H1 (cell line): ENCODE measurements around the gene PAQR4. TPM values are rescaled to one million over a fixed set of nuclear protein-coding genes. Genes with fewer than 3 reads are reported as not detected.

Source experiments
- CTCF ChIA-PET: fragments of 300-600 bp; sonication (Branson Sonifier 250); formaldehyde crosslinking; loops from one replicate; lab custom pipeline; 2021; ENCODE audit not compliant: partially characterized antibody; lab: Charles Lee
- POLR2A ChIA-PET: fragments of 300-600 bp; sonication (Branson Sonifier 250); formaldehyde crosslinking; loops from one replicate; lab custom pipeline; 2021; ENCODE audit warnings: inconsistent platforms; ENCODE audit not compliant: partially characterized antibody; lab: Charles Lee
- DNase-seq, 2 experiments: peaks; one replicate each; pipeline versions ENCODE4 v3.0.0 to v3.0.0-alpha.2; 2010 to 2022; ENCODE audit warnings: low spot score in 2 of 2, low read depth in 1 of 2, mixed read lengths in 1 of 2
- FAIRE-seq: peaks from 2 replicates; lab custom pipeline; 2011; peaks lifted over from hg19 to GRCh38; lab: Jason Lieb, UNC
- H2AFZ ChIP-seq: 2 replicates; pipeline ENCODE4 v1.8.1; 2012; ENCODE audit warnings: low read length, inconsistent platforms
- H2AK5ac ChIP-seq: 2 replicates; pipeline ENCODE4 v1.6.1; 2013; ENCODE audit warnings: low read depth, low read length
- H2BK120ac ChIP-seq: replicated peaks from 2 replicates; pipeline ENCODE3; 2013; ENCODE audit warnings: low read depth, low read length, inconsistent platforms
- H2BK12ac ChIP-seq: 2 replicates; pipeline ENCODE4 v1.6.1; 2013; ENCODE audit warnings: low read depth, low read length
- H2BK15ac ChIP-seq: 2 replicates; pipeline ENCODE4 v1.6.1; 2013; ENCODE audit warnings: low read length
- H2BK20ac ChIP-seq: 2 replicates; pipeline ENCODE4 v1.6.1; 2013; ENCODE audit warnings: low read length
- H2BK5ac ChIP-seq: 2 replicates; pipeline ENCODE4 v1.6.1; 2013; ENCODE audit warnings: low read depth, low read length
- H3K14ac ChIP-seq: 2 replicates; pipeline ENCODE4 v1.6.1; 2013; ENCODE audit warnings: inconsistent platforms; ENCODE audit not compliant: insufficient read length
- H3K18ac ChIP-seq: 2 replicates; pipeline ENCODE4 v1.6.1; 2013; ENCODE audit warnings: low read length; ENCODE audit errors: extremely low read depth
- H3K23ac ChIP-seq: 2 replicates; pipeline ENCODE4 v1.6.1; 2013; ENCODE audit warnings: inconsistent platforms; ENCODE audit not compliant: insufficient read length
- H3K23me2 ChIP-seq: 2 replicates; pipeline ENCODE4 v1.6.1; 2013; ENCODE audit warnings: low read depth, low read length
- H3K27ac ChIP-seq: 2 replicates; pipeline ENCODE4 v1.6.1; 2011; ENCODE audit warnings: low read depth, low read length, inconsistent platforms
- H3K27me3 ChIP-seq, 4 experiments: replicated peaks in 1 of 4; 1 replicate in 1 of 4; 2 replicates in 3 of 4; pipeline versions ENCODE4 v1.6.1 to v1.8.1; 2011 to 2013; ENCODE audit warnings: low read length in 3 of 4, mild to moderate bottlenecking in 3 of 4, inconsistent platforms in 2 of 4, mixed read lengths in 2 of 4, moderate library complexity in 1 of 4; ENCODE audit not compliant: control insufficient read depth in 3 of 4, insufficient read depth in 3 of 4; ENCODE audit errors: extremely low read depth in 1 of 4
- H3K36me3 ChIP-seq, 4 experiments: 2 replicates each; pipeline versions ENCODE4 v1.6.1 to v1.8.1; 2011 to 2013; ENCODE audit warnings: mild to moderate bottlenecking in 4 of 4, low read length in 3 of 4, moderate library complexity in 2 of 4, control low read depth in 1 of 4, inconsistent platforms in 1 of 4; ENCODE audit not compliant: insufficient read depth in 4 of 4, control insufficient read depth in 2 of 4
- H3K4ac ChIP-seq: replicated peaks from 2 replicates; pipeline ENCODE3; 2013; ENCODE audit warnings: low read length, low read depth, mixed read lengths, inconsistent platforms; ENCODE audit not compliant: insufficient read length
- H3K4me1 ChIP-seq, 4 experiments: replicated peaks in 1 of 4; 1 replicate in 1 of 4; 2 replicates in 3 of 4; pipeline versions ENCODE4 v1.6.1 to v1.8.1; 2011 to 2013; ENCODE audit warnings: low read length in 3 of 4, inconsistent platforms in 2 of 4, mixed read lengths in 1 of 4; ENCODE audit not compliant: insufficient read depth in 4 of 4, control insufficient read depth in 3 of 4
- H3K4me2 ChIP-seq, 2 experiments: 2 replicates each; pipeline versions ENCODE4 v1.6.1 to v1.8.1; 2011 to 2013; ENCODE audit warnings: low read depth in 2 of 2, low read length in 2 of 2, control low read depth in 1 of 2, inconsistent platforms in 1 of 2, mild to moderate bottlenecking in 1 of 2; ENCODE audit not compliant: insufficient read depth in 1 of 2
- H3K4me3 ChIP-seq, 4 experiments: fragments of 200-600, 300-600 bp in 1 of 4; sonication (generic), shearing (Covaris generic), sonication (Bioruptor Twin) in 1 of 4; 2 replicates each; pipeline versions ENCODE4 v1.5.1 to v1.8.1; 2011 to 2016; ENCODE audit warnings: low read length in 4 of 4, low read depth in 3 of 4, control low read depth in 2 of 4, inconsistent platforms in 2 of 4, mild to moderate bottlenecking in 2 of 4, mixed read lengths in 1 of 4, moderate library complexity in 1 of 4; ENCODE audit not compliant: insufficient read depth in 2 of 4; ENCODE audit errors: extremely low read depth in 1 of 4
- H3K56ac ChIP-seq: replicated peaks from 2 replicates; pipeline ENCODE3; 2013; ENCODE audit warnings: low read depth, mild to moderate bottlenecking, mixed read lengths, low read length, inconsistent platforms; ENCODE audit not compliant: insufficient read length
- H3K79me1 ChIP-seq: 2 replicates; pipeline ENCODE4 v1.6.1; 2013; ENCODE audit warnings: low read depth, low read length, control low read depth
- H3K79me2 ChIP-seq, 2 experiments: 2 replicates each; pipeline versions ENCODE4 v1.6.1 to v1.8.1; 2012 to 2013; ENCODE audit warnings: low read length in 2 of 2, mild to moderate bottlenecking in 2 of 2, inconsistent platforms in 1 of 2; ENCODE audit not compliant: insufficient read depth in 2 of 2, control insufficient read depth in 1 of 2
- H3K9ac ChIP-seq, 4 experiments: replicated peaks in 1 of 4; 1 replicate in 1 of 4; 2 replicates in 3 of 4; pipeline versions ENCODE4 v1.6.1 to v1.8.1; 2011 to 2013; ENCODE audit warnings: low read depth in 3 of 4, low read length in 3 of 4, control low read depth in 2 of 4, mild to moderate bottlenecking in 2 of 4, moderate library complexity in 2 of 4, inconsistent platforms in 1 of 4; ENCODE audit errors: extremely low read depth in 1 of 4
- H3K9me3 ChIP-seq, 2 experiments: 2 replicates each; pipeline versions ENCODE4 v1.6.1 to v1.8.1; 2012 to 2013; ENCODE audit warnings: mild to moderate bottlenecking in 2 of 2, moderate library complexity in 2 of 2, control low read depth in 1 of 2, inconsistent platforms in 1 of 2, low read depth in 1 of 2, low read length in 1 of 2, mixed read lengths in 1 of 2; ENCODE audit not compliant: insufficient read depth in 2 of 2
- H4K20me1 ChIP-seq, 2 experiments: replicated peaks in 1 of 2; 2 replicates each; pipeline versions ENCODE3 to v1.8.1; 2011 to 2013; ENCODE audit warnings: inconsistent platforms in 2 of 2, low read length in 2 of 2, mild to moderate bottlenecking in 1 of 2; ENCODE audit not compliant: insufficient read depth in 2 of 2, control insufficient read depth in 1 of 2
- H4K5ac ChIP-seq: 2 replicates; pipeline ENCODE4 v1.6.1; 2013; ENCODE audit warnings: low read length, low read depth, mixed read lengths, inconsistent platforms; ENCODE audit not compliant: insufficient read length
- H4K8ac ChIP-seq: 2 replicates; pipeline ENCODE4 v1.8.0; 2013; ENCODE audit warnings: mild to moderate bottlenecking, moderate library complexity, low read length, inconsistent platforms; ENCODE audit not compliant: insufficient read depth; ENCODE audit errors: extremely low read depth
- H4K91ac ChIP-seq: replicated peaks from 2 replicates; pipeline ENCODE3; 2013; ENCODE audit warnings: low read length, mixed read lengths, inconsistent platforms; ENCODE audit not compliant: insufficient read length
- JUN ChIP-seq: IDR thresholded peaks from 2 replicates; pipeline ENCODE4 v1.6.1; 2011; ENCODE audit warnings: low read depth, mild to moderate bottlenecking, improper control_type of control experiment, low read length
- SRF ChIP-seq: IDR thresholded peaks from 2 replicates; pipeline ENCODE4 v1.6.1; 2011; ENCODE audit warnings: mild to moderate bottlenecking, low read depth, low read length, moderate library complexity
- WGBS, 2 experiments: shearing (Covaris generic) in 1 of 2; methylation state at CpG; one replicate each; pipeline versions ENCODE4 v1.1.6 to v1.1.7; 2013 to 2015; ENCODE audit warnings: low lambda C conversion rate in 2 of 2, mixed read lengths in 2 of 2, inconsistent platforms in 1 of 2, low coverage in 1 of 2, missing lambda C conversion rate in 1 of 2; ENCODE audit not compliant: insufficient replicate concordance in 2 of 2, insufficient coverage in 1 of 2, insufficient read length in 1 of 2; ENCODE audit errors: extremely low coverage in 1 of 2, missing lambda C conversion rate in 1 of 2; 5-methylcytosine and 5-hydroxymethylcytosine counted together
- polyA plus RNA-seq, 7 experiments: library from polyadenylated mRNA; depleted of rRNA in 3 of 7; stranded (reverse) in 5 of 7; unstranded in 2 of 7; fragments of >200 nt in 5 of 7; fragments of 200-250 nt in 2 of 7; gene quantifications; 1 replicate in 5 of 7; 2 replicates in 1 of 7; 4 replicates in 1 of 7; pipeline versions ENCODE4 v1.2.1 to v1.2.3, GENCODE V29; 2011 to 2013; ENCODE audit warnings: missing spikeins in 2 of 7, mixed read lengths in 2 of 7
- total RNA-seq: library from RNA; stranded (reverse); fragmentation: NEBNext Ultra II Directional; extraction: Animal tissue kit (Norgen Biotek cat#: 25700); gene quantifications from 2 replicates; pipeline ENCODE4 v1.2.1, GENCODE V29; 2021
- TF ChIP-seq, protein P1 (sequence below): IDR thresholded peaks from 2 replicates; pipeline ENCODE4 v1.6.1; 2012; ENCODE audit warnings: inconsistent platforms

Gene PAQR4
- total and polyA plus RNA-seq, 2 of the 8 experiments (the other 6 are each of a cell fraction or from before 2014, with no cell fraction given), result 28.2 to 34.6 TPM

DNA sequence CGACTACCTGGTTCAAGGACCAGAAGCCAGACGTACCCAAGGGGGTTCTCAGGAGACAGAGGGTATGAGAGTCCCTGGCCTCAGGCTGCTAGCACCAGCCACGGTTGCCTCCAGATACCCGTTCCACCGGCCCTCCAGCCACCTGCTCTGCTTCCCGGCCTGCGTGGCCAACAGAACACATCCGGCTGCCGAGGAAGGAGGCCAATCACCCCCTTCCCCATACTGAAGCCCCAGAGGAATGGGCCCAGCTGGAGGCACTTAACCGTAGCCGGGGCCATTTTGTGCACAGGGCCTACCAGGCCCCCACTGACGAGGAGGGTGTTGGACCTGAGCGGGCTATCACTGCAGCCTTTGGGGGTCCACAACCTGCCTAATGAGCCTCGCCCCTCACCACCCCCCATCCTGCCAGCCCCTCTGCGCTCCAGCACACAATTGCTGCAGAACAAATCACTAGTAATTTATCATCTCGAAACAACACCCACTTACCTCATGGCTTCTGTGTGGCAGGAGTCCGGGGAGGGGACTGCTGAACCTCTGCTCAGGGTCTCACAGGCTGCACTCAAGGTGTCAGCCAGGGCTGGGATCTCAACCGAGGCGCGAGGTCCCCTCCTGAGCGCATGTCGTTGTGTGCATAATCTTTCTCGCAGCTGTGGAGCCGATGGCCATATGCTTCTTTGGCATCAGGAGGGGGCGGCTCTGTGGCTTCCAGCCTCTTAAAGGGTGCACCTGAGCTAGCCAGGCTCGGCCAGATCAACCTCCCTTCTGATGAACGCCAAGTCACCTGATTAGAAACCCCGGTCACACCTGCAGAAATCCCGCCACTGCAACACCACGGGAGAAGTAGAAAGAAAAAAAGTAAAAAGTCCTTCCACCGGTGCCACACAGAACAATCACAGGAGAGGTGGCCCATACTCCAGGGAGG lies 15.2 kb upstream of the PAQR4 start:
- DNase-seq (no peak), FAIRE-seq (no peak)
- no peaks in the 10 kb centered on the region for H3K79me2 ChIP-seq
- H2BK20ac ChIP-seq, result peak overlapping the region; percentile 61; the same call in 1 of the 2 replicates
- no peak overlapping the region for H3K56ac ChIP-seq
- H3K36me3 ChIP-seq, result no peaks in the 10 kb centered on the region
- H2BK15ac ChIP-seq, result peak overlapping the region; percentile 61; the same call in 1 of the 2 replicates
- no peak for TF ChIP-seq SRF
- TF ChIP-seq, protein P1, sequence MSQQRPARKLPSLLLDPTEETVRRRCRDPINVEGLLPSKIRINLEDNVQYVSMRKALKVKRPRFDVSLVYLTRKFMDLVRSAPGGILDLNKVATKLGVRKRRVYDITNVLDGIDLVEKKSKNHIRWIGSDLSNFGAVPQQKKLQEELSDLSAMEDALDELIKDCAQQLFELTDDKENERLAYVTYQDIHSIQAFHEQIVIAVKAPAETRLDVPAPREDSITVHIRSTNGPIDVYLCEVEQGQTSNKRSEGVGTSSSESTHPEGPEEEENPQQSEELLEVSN, result peak; percentile 79
- TF ChIP-seq JUN, result no peak
- H3K23me2 ChIP-seq, result no peaks in the 10 kb centered on the region
- H4K91ac ChIP-seq, result no peak overlapping the region
- no peaks in the 10 kb centered on the region for H3K9me3 ChIP-seq
- no peak overlapping the region for H3K9ac ChIP-seq
- H4K5ac ChIP-seq, result no peak overlapping the region
- H3K4ac ChIP-seq, result no peak overlapping the region
- H3K4me1 ChIP-seq, result peaks cover 3 to 26% (median 19%) of the 10 kb centered on the region in 4 experiments
- H2BK120ac ChIP-seq, result no peak overlapping the region
- H4K20me1 ChIP-seq, result no peaks in the 10 kb centered on the region
- H3K27me3 ChIP-seq, result no peaks in the 10 kb centered on the region; a peak in 1 of 7 replicates
- POLR2A ChIA-PET, result interaction anchor here (1.6 kb wide), 1 partner anchor 10 kb away, joined by 3 read pairs; the partner anchor contains the start of gene KREMEN2
- H3K18ac ChIP-seq, result no peak overlapping the region
- H3K27ac ChIP-seq, result no peak overlapping the region
- H2AFZ ChIP-seq, result no peak overlapping the region
- no peak overlapping the region for H3K23ac ChIP-seq
- H3K4me2 ChIP-seq, result no peak overlapping the region
- H4K8ac ChIP-seq, result peak overlapping the region; percentile 14; the same call in 1 of the 2 replicates
- H3K14ac ChIP-seq, result no peak overlapping the region
- peak overlapping the region; percentile 43; the same call in 1 of the 2 replicates for H2BK12ac ChIP-seq
- 86% methylated on average over 31 of the region's 31 CpGs; no CpG with 5 or more reads in 1 of the 2 experiments for WGBS, 2 experiments
- no peaks in the 10 kb centered on the region for H3K79me1 ChIP-seq
- H2AK5ac ChIP-seq, result no peak overlapping the region
- no peak overlapping the region for H3K4me3 ChIP-seq
- H2BK5ac ChIP-seq, result no peak overlapping the region
- CTCF ChIA-PET, result interaction anchor here (1.6 kb wide), 1 partner anchor 30 kb away, joined by 3 read pairs; no protein-coding TSS in a partner anchor
